GM12878 (cell line): Measurements from ENCODE around the gene ARPP21. TPM values are rescaled to one million over a fixed set of nuclear protein-coding genes. Genes with fewer than 3 reads are reported as not detected.

Experiments used
- ATAC-seq: fragments of 200-7000 bp; cut with Tn5 transposase; 3 replicates; pipeline ENCODE4 v1.9.1; 2020; ENCODE audit warnings: mild to moderate bottlenecking, moderate library complexity
- BruUV-seq: library from RNA; stranded (reverse); fragments of 400-500 nt; replicated peaks from 2 replicates; lab custom pipeline; 2021; lab: Mats Ljungman, UMichigan
- CTCF ChIA-PET: fragments of 300-600 bp; sonication (Branson Sonifier 250); formaldehyde crosslinking; extraction: SDS; loops from one replicate; lab custom pipeline; 2021; ENCODE audit warnings: inconsistent platforms; lab: Yijun Ruan, JAX
- POLR2A ChIA-PET: fragments of 350-600 bp; formaldehyde crosslinking; extraction: SDS; loops from one replicate; lab custom pipeline; 2021; ENCODE audit warnings: inconsistent platforms; lab: Charles Lee
- RAD21 ChIA-PET: fragments of 300-600 bp; sonication (Branson Sonifier 250); formaldehyde crosslinking; loops from one replicate; lab custom pipeline; 2023; ENCODE audit warnings: antibody characterized with exemption; ENCODE audit not compliant: unreplicated experiment; lab: Charles Lee
- SMC1A ChIA-PET: fragments of 300-600 bp; sonication (Branson Sonifier 250); formaldehyde crosslinking; loops from one replicate; lab custom pipeline; 2023; ENCODE audit not compliant: unreplicated experiment, uncharacterized antibody; lab: Charles Lee
- DNase-seq: peaks from one replicate; pipeline ENCODE4 v3.0.0-alpha.2; 2011; ENCODE audit warnings: low read depth, low spot score
- FAIRE-seq: peaks from 3 replicates; lab custom pipeline; 2011; peaks lifted over from hg19 to GRCh38; lab: Jason Lieb, UNC
- H2AFZ ChIP-seq: 2 replicates; pipeline ENCODE4 v1.6.0; 2011; ENCODE audit warnings: low read depth, low read length, control low read depth; ENCODE audit not compliant: control insufficient read depth
- H3K27ac ChIP-seq: 2 replicates; pipeline ENCODE4 v1.5.1; 2011; ENCODE audit warnings: control low read depth; ENCODE audit not compliant: control insufficient read depth, insufficient read depth
- H3K27me3 ChIP-seq, 2 experiments: replicated peaks in 1 of 2; 2 replicates each; pipeline versions ENCODE4 v1.6.0 to v1.6.1; 2011; ENCODE audit warnings: low read length in 1 of 2; ENCODE audit not compliant: control insufficient read depth in 2 of 2, insufficient read depth in 2 of 2
- H3K36me3 ChIP-seq, 2 experiments: 2 replicates each; pipeline ENCODE4 v1.5.1; 2011; ENCODE audit warnings: low read length in 1 of 2; ENCODE audit not compliant: control insufficient read depth in 2 of 2, insufficient read depth in 2 of 2
- H3K4me1 ChIP-seq: 2 replicates; pipeline ENCODE4 v1.6.1; 2011; ENCODE audit warnings: mild to moderate bottlenecking, low read length, moderate library complexity, mixed read lengths; ENCODE audit not compliant: control insufficient read depth, insufficient read depth
- H3K4me2 ChIP-seq: 2 replicates; pipeline ENCODE4 v1.6.0; 2011; ENCODE audit warnings: control low read depth; ENCODE audit not compliant: control insufficient read depth, insufficient read depth
- H3K4me3 ChIP-seq: fragments of 200-600 bp; sonication (generic); 2 replicates; pipeline ENCODE4 v1.5.1; 2016
- H3K79me2 ChIP-seq: 2 replicates; pipeline ENCODE4 v1.6.0; 2011; ENCODE audit warnings: low read length; ENCODE audit not compliant: control insufficient read depth, insufficient read depth
- H3K9ac ChIP-seq: 2 replicates; pipeline ENCODE4 v1.8.0; 2011; ENCODE audit warnings: low read length, control low read depth, mixed read lengths; ENCODE audit not compliant: control insufficient read depth, insufficient read depth
- H3K9me3 ChIP-seq: replicated peaks from 3 replicates; pipeline ENCODE4 v1.5.1; 2011; ENCODE audit warnings: mild to moderate bottlenecking, low read length; ENCODE audit not compliant: control insufficient read depth, insufficient read depth
- H4K20me1 ChIP-seq: 2 replicates; pipeline ENCODE4 v1.6.0; 2011; ENCODE audit not compliant: control insufficient read depth, insufficient read depth
- BRCA1 ChIP-seq: IDR thresholded peaks from 2 replicates; pipeline ENCODE4 v1.6.1; 2011; ENCODE audit warnings: low read depth, low read length, improper control_type of control experiment
- CHD4 ChIP-seq: fragments of 200-600 bp; sonication (generic); IDR thresholded peaks from 2 replicates; pipeline ENCODE4 v1.6.1; 2016; ENCODE audit warnings: mild to moderate bottlenecking
- CREM ChIP-seq: IDR thresholded peaks from 2 replicates; pipeline ENCODE4 v1.6.1; 2014; ENCODE audit warnings: antibody characterized with exemption, low read depth
- EGR1 ChIP-seq, 2 experiments: IDR thresholded peaks; 1 replicate in 1 of 2; 2 replicates in 1 of 2; pipeline ENCODE4 v1.6.1; 2011 to 2012; ENCODE audit warnings: low read depth in 2 of 2, low read length in 2 of 2, borderline replicate concordance in 1 of 2, mild to moderate bottlenecking in 1 of 2, moderate library complexity in 1 of 2
- IKZF2 ChIP-seq, 2 experiments: fragments of 450-650 bp; IDR thresholded peaks; 2 replicates each; pipeline ENCODE4 v1.6.1; 2017; ENCODE audit warnings: mild to moderate bottlenecking in 2 of 2, moderate library complexity in 2 of 2
- SPI1 ChIP-seq: IDR thresholded peaks from 2 replicates; pipeline ENCODE4 v1.6.1; 2011; ENCODE audit warnings: low read depth, mild to moderate bottlenecking, low read length, moderate library complexity, borderline replicate concordance; ENCODE audit not compliant: insufficient read depth
- SRF ChIP-seq, 2 experiments: IDR thresholded peaks; 2 replicates each; pipeline ENCODE4 v1.6.1; 2011; ENCODE audit warnings: low read depth in 2 of 2, low read length in 2 of 2, mild to moderate bottlenecking in 1 of 2, moderate library complexity in 1 of 2
- TCF3 ChIP-seq: IDR thresholded peaks from 2 replicates; pipeline ENCODE4 v1.6.1; 2012; ENCODE audit warnings: low read depth, mild to moderate bottlenecking, low read length, borderline replicate concordance; ENCODE audit not compliant: insufficient read depth
- YBX1 ChIP-seq: fragments of 450-650 bp; IDR thresholded peaks from 2 replicates; pipeline ENCODE4 v1.6.1; 2016; ENCODE audit warnings: antibody characterized with exemption
- ZBTB33 ChIP-seq: fragments of 450-650 bp; IDR thresholded peaks from 2 replicates; pipeline ENCODE4 v1.6.1; 2017; ENCODE audit warnings: mild to moderate bottlenecking
- WGBS: methylation state at CpG from one replicate; pipeline ENCODE4 v1.1.6; 2016; ENCODE audit warnings: low lambda C conversion rate; ENCODE audit not compliant: insufficient replicate concordance, insufficient coverage; ENCODE audit errors: missing lambda C conversion rate; 5-methylcytosine and 5-hydroxymethylcytosine counted together
- in situ Hi-C: fragments of 300-500 bp; cut with MboI; formaldehyde crosslinking; loops from 9 replicates; pipeline ENCODE4 v1.14.3; 2018; ENCODE audit warnings: mixed read lengths
- intact Hi-C: fragments of 100-400 bp; cut with micrococcal nuclease; formaldehyde crosslinking; loops from one replicate; pipeline ENCODE4 v1.14.2; 2022; ENCODE audit not compliant: unreplicated experiment
- polyA plus RNA-seq, 11 experiments: library from polyadenylated mRNA; depleted of rRNA in 4 of 11; unstranded in 6 of 11; stranded (reverse) in 5 of 11; fragments of >200 nt; fragmentation: Nextera tagmentation in 4 of 11; fragmentation: Illumina TruSeq in 1 of 11; extraction: Ambion mirVana in 4 of 11; extraction: Trizol in 1 of 11; gene quantifications; 1 replicate in 1 of 11; 2 replicates in 10 of 11; pipeline versions ENCODE4 v1.2.1 to v1.2.3, GENCODE V29; 2011 to 2016; ENCODE audit warnings: inconsistent platforms in 2 of 11, missing spikeins in 2 of 11, low read depth in 1 of 11
- total RNA-seq, 4 experiments: library from RNA; depleted of rRNA in 3 of 4; stranded (reverse); fragments of >200 nt in 3 of 4; fragmentation: Illumina TruSeq in 1 of 4; extraction: Trizol in 1 of 4; gene quantifications; 2 replicates each; pipeline versions ENCODE4 v1.2.1 to v1.2.3, GENCODE V29; 2013 to 2021
- TF ChIP-seq, protein P1 (sequence below): IDR thresholded peaks from 2 replicates; pipeline ENCODE4 v1.6.1; 2012; ENCODE audit warnings: low read depth, low read length, improper control_type of control experiment
- TF ChIP-seq, protein P2 (sequence below): fragments of 450-650 bp; IDR thresholded peaks from 2 replicates; pipeline ENCODE4 v1.6.1; 2017; ENCODE audit warnings: low read depth, mild to moderate bottlenecking, moderate library complexity

The ARPP21 gene
- total and polyA plus RNA-seq, 10 of the 15 experiments (the other 5 are each of a cell fraction or from before 2014, with no cell fraction given), result not detected

DNA sequence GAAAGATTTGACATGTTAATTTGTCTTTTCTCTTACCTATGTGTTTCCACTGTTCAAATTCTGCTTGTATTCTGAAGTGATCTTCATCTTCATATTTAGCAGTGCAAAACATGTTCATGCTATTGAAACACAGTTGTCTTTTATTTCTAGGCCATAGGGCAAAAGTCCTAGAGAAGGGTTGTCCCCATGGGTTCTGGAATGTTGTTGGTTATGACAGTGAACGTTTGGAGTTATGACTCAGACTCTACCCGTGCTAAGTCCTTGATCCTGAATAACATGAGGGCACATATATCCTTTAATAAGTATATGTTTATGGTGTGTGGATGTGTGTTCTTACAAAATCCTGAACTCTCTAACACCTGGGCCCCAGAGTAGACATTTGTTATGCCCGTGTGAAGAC, 23.0 kb upstream of the ARPP21 start:
- WGBS, result 2% methylated on average over 3 of the region's 3 CpGs
- Histone ChIP-seq H3K79me2 (no peaks in the 10 kb centered on the region), H3K27me3 (no peaks in the 10 kb centered on the region), H4K20me1 (no peaks in the 10 kb centered on the region), H3K4me2 (no peak overlapping the region), H3K27ac (no peak overlapping the region), H3K9me3 (no peaks in the 10 kb centered on the region), H3K9ac (no peak overlapping the region), H2AFZ (no peak overlapping the region), H3K4me3 (no peak overlapping the region), H3K36me3 (no peaks in the 10 kb centered on the region), H3K4me1 (no peaks in the 10 kb centered on the region)
- POLR2A ChIA-PET, result no interaction called here
- no peak for FAIRE-seq
- no peak for ATAC-seq
- SMC1A ChIA-PET, result no interaction called here
- CTCF ChIA-PET, result no interaction called here
- DNase-seq, result no peak
- RAD21 ChIA-PET, result no interaction called here
- no peak for TF ChIP-seq CHD4
- TF ChIP-seq CREM, result no peak
- TF ChIP-seq EGR1 (IDR thresholded peaks at IDR 0.05; ENCODE audit: borderline replicate concordance in 1 of 2, low read depth in 2 of 2, low read length in 2 of 2), result no peak
- TF ChIP-seq SPI1, result no peak
- TF ChIP-seq SRF (IDR thresholded peaks at IDR 0.05; ENCODE audit: low read depth in 2 of 2, low read length in 2 of 2), result no peak
- TF ChIP-seq TCF3, result no peak
- no peak for TF ChIP-seq YBX1
- TF ChIP-seq, protein P1, sequence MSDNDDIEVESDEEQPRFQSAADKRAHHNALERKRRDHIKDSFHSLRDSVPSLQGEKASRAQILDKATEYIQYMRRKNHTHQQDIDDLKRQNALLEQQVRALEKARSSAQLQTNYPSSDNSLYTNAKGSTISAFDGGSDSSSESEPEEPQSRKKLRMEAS, result no peak
- TF ChIP-seq, protein P2, sequence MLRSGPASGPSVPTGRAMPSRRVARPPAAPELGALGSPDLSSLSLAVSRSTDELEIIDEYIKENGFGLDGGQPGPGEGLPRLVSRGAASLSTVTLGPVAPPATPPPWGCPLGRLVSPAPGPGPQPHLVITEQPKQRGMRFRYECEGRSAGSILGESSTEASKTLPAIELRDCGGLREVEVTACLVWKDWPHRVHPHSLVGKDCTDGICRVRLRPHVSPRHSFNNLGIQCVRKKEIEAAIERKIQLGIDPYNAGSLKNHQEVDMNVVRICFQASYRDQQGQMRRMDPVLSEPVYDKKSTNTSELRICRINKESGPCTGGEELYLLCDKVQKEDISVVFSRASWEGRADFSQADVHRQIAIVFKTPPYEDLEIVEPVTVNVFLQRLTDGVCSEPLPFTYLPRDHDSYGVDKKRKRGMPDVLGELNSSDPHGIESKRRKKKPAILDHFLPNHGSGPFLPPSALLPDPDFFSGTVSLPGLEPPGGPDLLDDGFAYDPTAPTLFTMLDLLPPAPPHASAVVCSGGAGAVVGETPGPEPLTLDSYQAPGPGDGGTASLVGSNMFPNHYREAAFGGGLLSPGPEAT, result no peak
- no peak for TF ChIP-seq BRCA1
- TF ChIP-seq ZBTB33, result no peak
- no peak for TF ChIP-seq IKZF2 (IDR thresholded peaks at IDR 0.05)
- no TSS peak for BruUV-seq
- in situ Hi-C loops (no loop called here), intact Hi-C loops (no loop called here)
